ENCODE data around the gene TRPM1. TPM values are rescaled to one million over a fixed set of nuclear protein-coding genes. Genes with fewer than 3 reads are reported as not detected.

TRPM1 gene
- total RNA-seq, 4 donors from 2014 or later: not detected

- no peak for TF ChIP-seq CTCF (IDR thresholded peaks at IDR 0.05)
- no peak for TF ChIP-seq POLR2A (IDR thresholded peaks at IDR 0.05)
- Histone ChIP-seq H3K4me3 (no peak overlapping the region), H3K9me3 (no peaks in the 10 kb centered on the region), H3K27ac (no peak overlapping the region), H3K4me1 (no peaks in the 10 kb centered on the region), H3K36me3 (peaks cover 0 to 100% (median 0%) of the 10 kb centered on the region in 3 donors), H3K27me3 (no peaks in the 10 kb centered on the region)
- no peak for DNase-seq
These were observed 147.7 kb downstream of the TRPM1 start for GRCh38 chr15:30953731-30954378.

- no peak overlapping the region for H3K27ac ChIP-seq
- TF ChIP-seq POLR2A (IDR thresholded peaks at IDR 0.05) (no peak), CTCF (IDR thresholded peaks at IDR 0.05) (no peak)
These were observed 148.3 kb downstream of the TRPM1 start for GRCh38 chr15:30953183-30953582.

More at GRCh38 chr15:30953183-30953582, 148.3 kb downstream of the TRPM1 start:
- no peaks in the 10 kb centered on the region for H3K9me3 ChIP-seq
- no peaks in the 10 kb centered on the region for H3K27me3 ChIP-seq
- H3K4me1 ChIP-seq: no peaks in the 10 kb centered on the region
- peaks cover 0 to 100% (median 0%) of the 10 kb centered on the region in 3 donors for H3K36me3 ChIP-seq
- no peak for DNase-seq
- no peak overlapping the region for H3K4me3 ChIP-seq

Small RNAs within 50 kb of the gene (small RNA-seq; reads per million reads assigned to genes)
- gene MIR211 (0 reads per million in 2 donors), gene RNU6-466P (0 reads per million in 2 donors)

Other genes with a start within 250 kb of the TRPM1 start
- gene FAN1, start 197.8 kb downstream of the TRPM1 start, total RNA-seq: 10 to 100 TPM in 3 of 4 donors, 1 to 10 TPM in 1; 8.2 to 22.3 (median 18.2) TPM
- 10 to 100 TPM; 42.9 to 56.4 (median 48.9) TPM for gene MTMR10, start 110.1 kb downstream of the TRPM1 start, total RNA-seq
- 10 to 100 TPM; 51.2 to 80.4 (median 75.6) TPM for gene KLF13, start 225.1 kb upstream of the TRPM1 start, total RNA-seq